GM12874 (cell line): ENCODE results near the gene ZNF341.

Experiments
- CTCF ChIP-seq: IDR thresholded peaks from 2 replicates; pipeline ENCODE4 v1.5.1; 2011; ENCODE audit warnings: low read depth, mild to moderate bottlenecking, control low read depth, low read length, moderate library complexity; ENCODE audit not compliant: insufficient read depth

Gene ZNF341

GRCh38 chr20:33709398-33709797 lies 22.4 kb upstream of the ZNF341 start:
- no peak for TF ChIP-seq CTCF

- no peak for TF ChIP-seq CTCF
These were observed 21.8 kb upstream of the ZNF341 start for GRCh38 chr20:33709905-33710541.

GRCh38 chr20:33710681-33711445 lies 20.9 kb upstream of the ZNF341 start:
- TF ChIP-seq CTCF = no peak

GRCh38 chr20:33711446-33711738 lies 20.4 kb upstream of the ZNF341 start:
- TF ChIP-seq CTCF = no peak

GRCh38 chr20:33713865-33714367 lies 17.9 kb upstream of the ZNF341 start:
- no peak for TF ChIP-seq CTCF

- no peak for TF ChIP-seq CTCF
These were observed 15.3 kb upstream of the ZNF341 start for GRCh38 chr20:33716498-33716897.

- no peak for TF ChIP-seq CTCF
These were observed 12.4 kb upstream of the ZNF341 start for GRCh38 chr20:33719277-33719988.
